ENCODE measurements around the gene ZNF467.
A peak's percentile ranks its signal among the peaks of the same experiment; 100 is the strongest.

The ZNF467 gene

DNA sequence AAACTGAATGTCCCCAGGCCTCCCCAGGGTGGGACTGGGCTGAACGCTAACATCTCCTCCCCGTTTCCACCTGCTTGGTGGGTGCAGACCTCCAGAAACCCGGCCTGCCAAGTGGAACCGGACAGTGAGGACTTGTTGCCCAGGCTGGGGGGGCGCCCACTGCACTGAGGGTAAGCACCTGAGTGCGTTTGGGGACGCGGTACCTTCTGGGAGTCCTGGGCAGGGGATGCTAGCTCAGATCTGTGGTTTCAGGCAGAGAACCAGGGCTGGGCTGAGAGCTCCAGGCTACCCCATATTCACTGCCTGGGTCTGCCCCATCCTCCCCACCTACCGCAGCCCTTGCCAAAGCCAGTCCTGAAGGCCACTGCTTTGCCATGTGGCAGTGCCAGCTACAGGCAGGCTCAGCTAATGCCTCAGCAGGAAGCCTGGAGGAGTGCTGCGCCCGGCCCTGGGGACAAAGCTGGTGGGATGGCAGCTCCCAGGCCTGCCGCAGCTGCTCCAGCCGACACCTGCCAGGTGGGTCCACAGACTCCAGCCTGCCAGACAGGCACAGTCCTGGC is 3.5 kb upstream of the ZNF467 start:
- H3K9ac ChIP-seq (ENCODE audit: low read length in 2 of 2) = no peak overlapping the region
- no peaks in the 10 kb centered on the region for H3K4me1 ChIP-seq (ENCODE audit: control insufficient read depth, insufficient read depth, low read length)
- H3K36me3 ChIP-seq (ENCODE audit: control insufficient read depth in 2 of 2, insufficient read depth in 2 of 2, low read length in 2 of 2) = no peaks in the 10 kb centered on the region
- H3K4me3 ChIP-seq (ENCODE audit: low read length in 2 of 2) = no peak overlapping the region
- H3K27me3 ChIP-seq (ENCODE audit: control insufficient read depth in 1 of 2, insufficient read depth in 2 of 2, low read length in 2 of 2) = no peaks in the 10 kb centered on the region
- no peaks in the 10 kb centered on the region for H3K9me3 ChIP-seq (ENCODE audit: control insufficient read depth in 2 of 2, low read length in 2 of 2)
- H3K27ac ChIP-seq (ENCODE audit: low read length) = no peak overlapping the region

DNA sequence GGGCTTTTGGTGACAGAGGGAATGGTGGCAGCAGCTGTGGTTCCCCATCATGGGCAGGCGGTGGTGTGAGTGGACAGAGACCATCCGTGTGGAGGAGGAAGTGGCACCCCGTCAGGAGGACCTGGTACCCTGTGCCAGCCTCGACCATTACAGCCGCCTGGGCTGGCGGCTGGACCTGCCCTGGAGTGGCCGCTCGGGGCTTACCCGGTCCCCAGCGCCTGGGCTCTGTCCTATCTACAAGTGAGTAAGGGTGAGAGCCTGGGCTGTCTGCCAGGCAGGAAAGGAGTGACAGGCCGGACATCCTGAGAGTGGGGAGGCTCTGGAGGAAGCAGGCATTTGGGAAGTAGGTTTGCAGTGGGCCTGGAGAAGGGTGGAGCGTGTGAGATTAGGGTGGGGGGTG is 2.9 kb upstream of the ZNF467 start:
- Histone ChIP-seq H3K36me3 (ENCODE audit: control insufficient read depth in 2 of 2, insufficient read depth in 2 of 2, low read length in 2 of 2) (no peaks in the 10 kb centered on the region), H3K4me3 (ENCODE audit: low read length in 2 of 2) (no peak overlapping the region), H3K27ac (ENCODE audit: low read length) (peak overlapping the region; percentile 6), H3K9me3 (ENCODE audit: control insufficient read depth in 2 of 2, low read length in 2 of 2) (no peaks in the 10 kb centered on the region), H3K4me1 (ENCODE audit: control insufficient read depth, insufficient read depth, low read length) (peaks cover under 1% of the 10 kb centered on the region), H3K27me3 (ENCODE audit: control insufficient read depth in 1 of 2, insufficient read depth in 2 of 2, low read length in 2 of 2) (no peaks in the 10 kb centered on the region), H3K9ac (ENCODE audit: low read length in 2 of 2) (no peak overlapping the region)

GRCh38 chr7:149775176-149775556 is 1.8 kb upstream of the ZNF467 start:
- H3K27me3 ChIP-seq (ENCODE audit: control insufficient read depth in 1 of 2, insufficient read depth in 2 of 2, low read length in 2 of 2) = no peaks in the 10 kb centered on the region
- H3K9ac ChIP-seq (ENCODE audit: low read length in 2 of 2) = no peak overlapping the region
- H3K36me3 ChIP-seq (ENCODE audit: control insufficient read depth in 2 of 2, insufficient read depth in 2 of 2, low read length in 2 of 2) = no peaks in the 10 kb centered on the region
- no peak overlapping the region for H3K27ac ChIP-seq (ENCODE audit: low read length)
- H3K4me1 ChIP-seq (ENCODE audit: control insufficient read depth, insufficient read depth, low read length) = peaks cover 7% of the 10 kb centered on the region
- no peaks in the 10 kb centered on the region for H3K9me3 ChIP-seq (ENCODE audit: control insufficient read depth in 2 of 2, low read length in 2 of 2)
- H3K4me3 ChIP-seq (ENCODE audit: low read length in 2 of 2) = no peak overlapping the region

DNA sequence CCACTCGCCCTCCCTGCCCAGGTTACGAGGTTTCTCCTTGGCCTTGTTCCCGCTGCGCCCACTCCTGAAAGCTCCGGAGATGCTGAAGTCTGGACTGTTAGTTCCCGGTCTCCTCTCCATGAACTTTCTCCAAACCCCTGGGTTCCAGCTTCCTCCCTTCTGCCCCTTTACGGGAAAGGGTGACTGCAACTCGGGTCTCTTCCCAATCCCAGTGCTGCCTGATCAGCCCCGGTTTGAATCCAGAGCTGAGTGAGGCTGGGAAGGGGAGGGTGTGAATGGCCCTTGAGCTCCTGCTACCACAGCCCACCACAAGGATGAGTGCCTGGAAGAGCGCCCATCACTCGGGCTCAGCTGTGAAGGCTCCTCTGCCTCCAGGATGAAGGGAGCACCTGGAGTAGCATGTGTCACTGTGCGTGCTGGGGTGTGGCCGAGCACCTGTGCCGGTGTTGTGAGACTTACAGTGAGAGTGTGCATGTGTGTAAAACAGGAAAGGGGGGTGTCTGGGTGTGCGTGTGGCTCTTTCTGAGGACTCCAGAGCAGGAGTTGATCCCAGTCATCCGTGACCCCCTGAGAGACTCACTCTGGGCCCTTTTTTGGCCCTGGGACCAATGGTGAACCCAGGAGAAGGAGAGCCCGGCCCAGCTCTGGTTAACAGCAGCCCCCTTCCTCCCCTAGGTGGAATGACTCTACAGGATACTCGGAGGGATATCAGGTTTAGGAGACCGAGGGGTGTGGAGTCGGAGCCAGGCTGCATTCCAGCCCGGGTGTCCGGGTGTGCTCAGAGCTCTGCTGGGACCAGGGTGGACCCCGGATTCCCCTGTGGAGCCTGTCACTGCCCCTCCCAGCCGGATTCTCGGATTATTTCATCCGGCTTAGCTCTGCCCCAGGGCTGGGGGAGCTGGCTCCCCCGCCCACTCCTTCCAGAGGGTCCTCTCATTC is 1.1 kb upstream of the ZNF467 start:
- no peaks in the 10 kb centered on the region for H3K9me3 ChIP-seq (ENCODE audit: control insufficient read depth in 2 of 2, low read length in 2 of 2)
- H3K36me3 ChIP-seq (ENCODE audit: control insufficient read depth in 2 of 2, insufficient read depth in 2 of 2, low read length in 2 of 2) = no peaks in the 10 kb centered on the region
- H3K4me3 ChIP-seq (ENCODE audit: low read length in 2 of 2) = peak overlapping the region in 1 of 2 donors; percentile 76
- no peaks in the 10 kb centered on the region for H3K27me3 ChIP-seq (ENCODE audit: control insufficient read depth in 1 of 2, insufficient read depth in 2 of 2, low read length in 2 of 2)
- H3K4me1 ChIP-seq (ENCODE audit: control insufficient read depth, insufficient read depth, low read length) = peaks cover 7% of the 10 kb centered on the region
- H3K27ac ChIP-seq (ENCODE audit: low read length) = peak overlapping the region; percentile 53
- H3K9ac ChIP-seq (ENCODE audit: low read length in 2 of 2) = peak overlapping the region in 1 of 2 donors; percentile 21

DNA sequence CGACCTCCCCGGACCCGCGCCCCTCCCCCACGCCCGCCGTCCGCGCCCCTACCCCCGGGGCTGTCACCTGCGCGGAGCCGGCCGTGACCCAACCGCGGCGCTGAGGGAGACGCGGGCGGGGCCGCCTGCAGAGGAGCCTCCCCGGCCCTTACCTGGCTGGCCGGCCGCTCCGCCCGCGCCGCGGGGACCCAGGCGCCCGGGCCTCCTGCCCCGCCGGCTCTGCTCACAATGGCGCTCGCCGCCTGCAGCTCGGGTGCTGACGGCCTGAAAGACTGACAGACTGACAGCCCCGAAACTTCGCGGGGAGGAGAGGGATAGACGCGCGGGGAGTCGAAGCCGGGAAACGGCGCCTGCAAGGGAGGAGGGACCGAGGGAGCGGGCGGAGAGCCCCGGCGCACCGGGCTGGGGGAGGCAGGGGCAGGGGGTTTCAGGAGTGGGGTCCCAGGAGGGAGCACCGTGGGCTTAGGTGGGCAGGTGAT is 393 bp downstream of the ZNF467 start:
- Histone ChIP-seq H3K9ac (ENCODE audit: low read length in 2 of 2) (no peak overlapping the region), H3K27ac (ENCODE audit: low read length) (no peak overlapping the region), H3K27me3 (ENCODE audit: control insufficient read depth in 1 of 2, insufficient read depth in 2 of 2, low read length in 2 of 2) (no peaks in the 10 kb centered on the region), H3K4me3 (ENCODE audit: low read length in 2 of 2) (peak overlapping the region; percentile 55 to 76), H3K36me3 (ENCODE audit: control insufficient read depth in 2 of 2, insufficient read depth in 2 of 2, low read length in 2 of 2) (peaks cover 9 to 10% of the 10 kb centered on the region in 2 donors), H3K4me1 (ENCODE audit: control insufficient read depth, insufficient read depth, low read length) (peaks cover 7% of the 10 kb centered on the region), H3K9me3 (ENCODE audit: control insufficient read depth in 2 of 2, low read length in 2 of 2) (no peaks in the 10 kb centered on the region)

GRCh38 chr7:149772241-149772955 is 990 bp downstream of the ZNF467 start:
- Histone ChIP-seq H3K9me3 (ENCODE audit: control insufficient read depth in 2 of 2, low read length in 2 of 2) (no peaks in the 10 kb centered on the region), H3K27me3 (ENCODE audit: control insufficient read depth in 1 of 2, insufficient read depth in 2 of 2, low read length in 2 of 2) (no peaks in the 10 kb centered on the region), H3K9ac (ENCODE audit: low read length in 2 of 2) (peak overlapping the region; percentile 13 to 48), H3K36me3 (ENCODE audit: control insufficient read depth in 2 of 2, insufficient read depth in 2 of 2, low read length in 2 of 2) (peaks cover 9 to 10% of the 10 kb centered on the region in 2 donors), H3K4me1 (ENCODE audit: control insufficient read depth, insufficient read depth, low read length) (peaks cover 7% of the 10 kb centered on the region), H3K4me3 (ENCODE audit: low read length in 2 of 2) (peak overlapping the region; percentile 73 to 76), H3K27ac (ENCODE audit: low read length) (no peak overlapping the region)

DNA sequence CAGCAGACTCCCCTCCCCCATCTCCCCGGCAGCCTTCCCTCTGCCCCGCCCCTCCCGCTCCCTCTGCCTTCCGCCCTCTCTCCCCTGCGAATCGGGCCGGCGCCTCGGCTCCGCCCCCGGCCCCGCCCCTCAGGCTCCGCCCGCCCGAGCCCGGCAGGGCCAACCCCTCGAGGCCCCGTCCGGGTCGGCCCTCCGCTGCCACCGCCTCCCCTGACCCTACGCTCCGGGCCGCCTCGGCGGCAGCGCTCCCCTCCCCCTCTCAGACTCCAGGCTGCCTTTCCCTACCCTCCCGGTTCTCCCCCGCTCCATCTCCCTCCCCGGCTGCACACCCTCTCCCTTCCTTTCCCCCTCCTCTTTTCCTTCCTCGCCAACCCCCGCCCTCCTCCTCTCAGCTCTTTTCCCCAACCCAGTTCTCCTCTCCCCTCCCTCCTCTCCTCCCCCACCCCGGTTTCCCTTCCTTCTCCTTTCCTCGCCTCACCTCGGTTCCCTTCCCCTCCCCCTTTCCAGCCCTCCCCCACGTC is 1.6 kb downstream of the ZNF467 start:
- no peak overlapping the region for H3K9ac ChIP-seq (ENCODE audit: low read length in 2 of 2)
- H3K9me3 ChIP-seq (ENCODE audit: control insufficient read depth in 2 of 2, low read length in 2 of 2) = no peaks in the 10 kb centered on the region
- H3K4me1 ChIP-seq (ENCODE audit: control insufficient read depth, insufficient read depth, low read length) = peaks cover 7% of the 10 kb centered on the region
- peaks cover 9 to 10% of the 10 kb centered on the region in 2 donors for H3K36me3 ChIP-seq (ENCODE audit: control insufficient read depth in 2 of 2, insufficient read depth in 2 of 2, low read length in 2 of 2)
- peak overlapping the region; percentile 70 to 71 for H3K4me3 ChIP-seq (ENCODE audit: low read length in 2 of 2)
- no peaks in the 10 kb centered on the region for H3K27me3 ChIP-seq (ENCODE audit: control insufficient read depth in 1 of 2, insufficient read depth in 2 of 2, low read length in 2 of 2)
- H3K27ac ChIP-seq (ENCODE audit: low read length) = no peak overlapping the region

GRCh38 chr7:149770728-149771636 is 2.4 kb downstream of the ZNF467 start:
- peaks cover 9 to 10% of the 10 kb centered on the region in 2 donors for H3K36me3 ChIP-seq (ENCODE audit: control insufficient read depth in 2 of 2, insufficient read depth in 2 of 2, low read length in 2 of 2)
- no peaks in the 10 kb centered on the region for H3K9me3 ChIP-seq (ENCODE audit: control insufficient read depth in 2 of 2, low read length in 2 of 2)
- peak overlapping the region; percentile 46 to 66 for H3K4me3 ChIP-seq (ENCODE audit: low read length in 2 of 2)
- H3K9ac ChIP-seq (ENCODE audit: low read length in 2 of 2) = peak overlapping the region in 1 of 2 donors; percentile 53
- no peaks in the 10 kb centered on the region for H3K27me3 ChIP-seq (ENCODE audit: control insufficient read depth in 1 of 2, insufficient read depth in 2 of 2, low read length in 2 of 2)
- no peak overlapping the region for H3K27ac ChIP-seq (ENCODE audit: low read length)
- H3K4me1 ChIP-seq (ENCODE audit: control insufficient read depth, insufficient read depth, low read length) = peaks cover 7% of the 10 kb centered on the region

DNA sequence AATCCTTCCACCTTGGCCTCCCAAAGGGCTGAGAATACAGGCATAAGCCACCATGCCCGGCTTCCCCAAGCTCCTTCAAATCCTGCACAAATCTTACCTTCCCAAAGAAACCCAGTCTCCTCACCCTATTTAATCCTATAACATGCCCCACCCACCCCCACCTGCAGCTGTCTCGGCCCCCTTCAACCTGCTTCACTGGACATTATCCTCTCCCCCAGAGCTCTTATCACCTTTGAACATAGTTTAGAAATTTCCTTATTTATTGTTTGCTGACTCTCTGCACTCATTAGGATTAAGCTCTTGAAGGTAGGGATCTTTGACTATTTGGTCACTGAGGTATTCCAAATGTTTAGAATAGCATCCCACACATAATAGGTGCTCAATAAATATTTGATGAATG is 3.5 kb downstream of the ZNF467 start:
- peaks cover 7% of the 10 kb centered on the region for H3K4me1 ChIP-seq (ENCODE audit: control insufficient read depth, insufficient read depth, low read length)
- no peaks in the 10 kb centered on the region for H3K9me3 ChIP-seq (ENCODE audit: control insufficient read depth in 2 of 2, low read length in 2 of 2)
- no peak overlapping the region for H3K4me3 ChIP-seq (ENCODE audit: low read length in 2 of 2)
- H3K27ac ChIP-seq (ENCODE audit: low read length) = no peak overlapping the region
- H3K36me3 ChIP-seq (ENCODE audit: control insufficient read depth in 2 of 2, insufficient read depth in 2 of 2, low read length in 2 of 2) = peaks cover 10 to 12% of the 10 kb centered on the region in 2 donors
- no peaks in the 10 kb centered on the region for H3K27me3 ChIP-seq (ENCODE audit: control insufficient read depth in 1 of 2, insufficient read depth in 2 of 2, low read length in 2 of 2)
- H3K9ac ChIP-seq (ENCODE audit: low read length in 2 of 2) = no peak overlapping the region

DNA sequence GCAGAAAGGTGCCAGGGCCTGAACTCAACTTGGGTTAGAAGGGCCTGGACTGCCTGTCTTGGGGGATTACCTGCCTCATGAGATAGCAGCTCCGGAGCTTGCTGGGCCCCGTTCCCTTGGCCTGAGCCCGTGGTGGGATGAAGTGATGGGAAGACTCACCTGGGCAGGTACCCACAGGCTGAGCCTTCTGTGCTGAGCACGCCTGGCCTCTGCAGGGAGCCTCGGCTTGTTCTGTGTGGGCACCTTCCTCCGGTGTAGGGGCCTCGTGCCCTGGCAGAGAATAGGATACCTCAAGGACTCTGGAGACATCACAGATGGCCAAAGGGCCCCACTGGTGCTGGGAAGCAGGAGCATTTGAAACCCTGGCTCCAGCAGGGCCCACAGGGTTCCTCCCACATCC is 4.5 kb downstream of the ZNF467 start:
- peaks cover 10 to 12% of the 10 kb centered on the region in 2 donors for H3K36me3 ChIP-seq (ENCODE audit: control insufficient read depth in 2 of 2, insufficient read depth in 2 of 2, low read length in 2 of 2)
- no peak overlapping the region for H3K9ac ChIP-seq (ENCODE audit: low read length in 2 of 2)
- no peak overlapping the region for H3K27ac ChIP-seq (ENCODE audit: low read length)
- H3K4me3 ChIP-seq (ENCODE audit: low read length in 2 of 2) = no peak overlapping the region
- no peaks in the 10 kb centered on the region for H3K9me3 ChIP-seq (ENCODE audit: control insufficient read depth in 2 of 2, low read length in 2 of 2)
- H3K4me1 ChIP-seq (ENCODE audit: control insufficient read depth, insufficient read depth, low read length) = peaks cover 7% of the 10 kb centered on the region
- H3K27me3 ChIP-seq (ENCODE audit: control insufficient read depth in 1 of 2, insufficient read depth in 2 of 2, low read length in 2 of 2) = no peaks in the 10 kb centered on the region

All from stomach smooth muscle (tissue), 2 donors.